Large intestine (tissue), 3 donors: Measurements from ENCODE around the gene CISH. TPM values are rescaled to one million over a fixed set of nuclear protein-coding genes. Genes with fewer than 3 reads are reported as not detected.

ENCODE experiments used
- DNase-seq, 2 donors: peaks; one replicate each; pipeline versions ENCODE4 v3.0.0 to v3.0.0-alpha.2; 2013
- H3K27ac ChIP-seq: one replicate; pipeline ENCODE4 v1.5.1; 2013; ENCODE audit warnings: low read length
- H3K27me3 ChIP-seq: 2 replicates; pipeline ENCODE4 v1.6.1; 2013; ENCODE audit warnings: low read length; ENCODE audit not compliant: control insufficient read depth, insufficient read depth
- H3K36me3 ChIP-seq: 2 replicates; pipeline ENCODE4 v1.6.1; 2013; ENCODE audit warnings: low read length; ENCODE audit not compliant: control insufficient read depth, insufficient read depth
- H3K4me1 ChIP-seq: one replicate; pipeline ENCODE4 v1.6.1; 2013; ENCODE audit warnings: low read length; ENCODE audit not compliant: control insufficient read depth, insufficient read depth
- H3K4me3 ChIP-seq: one replicate; pipeline ENCODE4 v1.5.1; 2013; ENCODE audit warnings: low read length
- H3K9me3 ChIP-seq: one replicate; pipeline ENCODE4 v1.6.1; 2013; ENCODE audit warnings: mild to moderate bottlenecking, low read depth, low read length, moderate library complexity; ENCODE audit not compliant: control insufficient read depth
- WGBS: methylation state at CpG from one replicate; pipeline ENCODE4 v1.1.5; 2013; ENCODE audit warnings: low lambda C conversion rate; ENCODE audit not compliant: insufficient coverage; 5-methylcytosine and 5-hydroxymethylcytosine counted together
- polyA plus RNA-seq: library from polyadenylated mRNA; unstranded; fragments of 120-200 nt; gene quantifications from one replicate; pipeline ENCODE4 v1.2.1, GENCODE V29; 2013

CISH gene
- polyA plus RNA-seq, 1 donor = 47.8 TPM

- WGBS = no CpG with 5 or more reads among the region's 3 CpGs
- H3K4me3 ChIP-seq = no peak overlapping the region
- H3K27me3 ChIP-seq = no peaks in the 10 kb centered on the region
- no peaks in the 10 kb centered on the region for H3K9me3 ChIP-seq
- no peak for DNase-seq
- no peak overlapping the region for H3K27ac ChIP-seq
- H3K4me1 ChIP-seq = no peaks in the 10 kb centered on the region
- peaks cover 7% of the 10 kb centered on the region for H3K36me3 ChIP-seq
These were observed 42.5 kb upstream of the CISH start for GRCh38 chr3:50653937-50654595.

GRCh38 chr3:50652709-50653108, 41.1 kb upstream of the CISH start:
- Histone ChIP-seq H3K4me1 (no peaks in the 10 kb centered on the region), H3K4me3 (no peak overlapping the region), H3K27me3 (no peaks in the 10 kb centered on the region), H3K27ac (no peak overlapping the region), H3K9me3 (no peaks in the 10 kb centered on the region), H3K36me3 (peaks cover 20% of the 10 kb centered on the region)
- no CpG with 5 or more reads among the region's 2 CpGs for WGBS
- DNase-seq = peak; percentile 18 to 35

- H3K9me3 ChIP-seq = no peaks in the 10 kb centered on the region
- H3K4me3 ChIP-seq = no peak overlapping the region
- no peaks in the 10 kb centered on the region for H3K27me3 ChIP-seq
- no peak for DNase-seq
- no peaks in the 10 kb centered on the region for H3K4me1 ChIP-seq
- H3K36me3 ChIP-seq = peaks cover 27% of the 10 kb centered on the region
- no peak overlapping the region for H3K27ac ChIP-seq
- WGBS = no CpG with 5 or more reads among the region's 7 CpGs
These were observed 40.5 kb upstream of the CISH start for GRCh38 chr3:50651920-50652529.

DNA sequence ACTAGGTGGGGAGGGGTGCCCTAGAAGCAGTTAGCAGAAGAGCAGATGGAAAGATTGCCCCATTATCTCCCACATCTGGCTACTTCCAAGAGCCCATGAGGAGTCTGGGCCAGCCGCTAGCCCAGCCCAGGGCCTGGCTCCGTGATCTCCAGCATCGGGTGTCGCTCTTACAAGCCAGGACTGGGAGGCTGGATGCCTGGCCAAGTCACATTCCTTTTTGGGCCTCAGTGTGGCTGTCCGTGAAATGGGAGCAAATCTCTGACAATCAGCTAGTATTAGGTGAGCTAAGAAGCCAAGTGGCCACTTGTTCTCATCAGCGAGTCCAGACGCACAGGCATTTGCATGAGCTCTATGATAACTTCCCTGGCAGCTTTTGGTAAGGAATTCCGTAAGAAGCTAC, 39.9 kb upstream of the CISH start:
- no peak overlapping the region for H3K27ac ChIP-seq
- H3K4me1 ChIP-seq = no peaks in the 10 kb centered on the region
- H3K36me3 ChIP-seq = peaks cover 32% of the 10 kb centered on the region
- no peaks in the 10 kb centered on the region for H3K27me3 ChIP-seq
- H3K4me3 ChIP-seq = no peak overlapping the region
- no peak for DNase-seq
- H3K9me3 ChIP-seq = no peaks in the 10 kb centered on the region
- no CpG with 5 or more reads among the region's 8 CpGs for WGBS

DNA sequence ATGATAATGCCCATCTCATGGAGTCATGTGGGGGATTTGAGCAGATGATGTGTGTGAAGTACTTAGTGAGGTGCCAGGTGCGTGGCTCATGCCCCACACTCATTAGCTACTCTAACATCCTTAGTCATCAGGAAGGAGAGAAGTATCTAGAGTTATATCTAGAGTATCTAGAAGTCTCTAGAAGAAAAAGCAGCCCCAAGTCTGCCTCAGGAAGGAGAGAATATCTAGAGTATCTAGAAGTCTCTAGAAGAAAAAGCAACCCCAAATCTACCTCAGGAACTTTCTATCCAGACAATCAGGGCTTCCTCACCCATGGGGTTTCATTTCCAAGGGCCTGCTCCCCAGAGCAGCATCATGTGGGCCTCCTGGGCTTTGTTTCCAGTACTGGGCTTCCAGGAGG, 38.4 kb upstream of the CISH start:
- no peak overlapping the region for H3K4me3 ChIP-seq
- no peaks in the 10 kb centered on the region for H3K27me3 ChIP-seq
- WGBS = no CpG with 5 or more reads among the region's 1 CpG
- no peaks in the 10 kb centered on the region for H3K4me1 ChIP-seq
- H3K27ac ChIP-seq = no peak overlapping the region
- peaks cover 45% of the 10 kb centered on the region for H3K36me3 ChIP-seq
- H3K9me3 ChIP-seq = no peaks in the 10 kb centered on the region
- DNase-seq = no peak

DNA sequence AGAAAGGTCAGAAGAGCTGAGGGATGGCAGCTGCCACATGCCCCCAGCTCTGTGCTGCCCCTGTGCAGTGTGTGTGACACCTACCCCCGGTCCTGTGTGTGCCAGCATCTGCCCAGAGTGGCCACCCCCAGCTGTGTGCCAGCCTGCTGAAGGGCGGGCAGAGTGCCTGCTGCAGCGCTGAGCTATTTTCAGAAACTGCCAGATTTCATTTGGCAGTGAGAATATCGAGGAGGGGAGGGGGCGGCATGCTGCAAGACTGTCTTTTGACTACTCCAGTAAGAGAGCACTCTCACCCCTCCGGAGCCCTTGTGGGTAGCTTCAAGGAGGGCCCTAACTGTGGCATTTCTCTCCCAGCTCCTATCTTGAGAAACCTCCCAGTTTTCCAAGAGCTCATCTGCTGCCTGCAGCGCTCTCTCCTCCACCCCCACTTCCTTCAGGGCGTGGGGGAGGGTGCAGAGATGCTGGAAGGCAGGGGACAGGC, 37.9 kb upstream of the CISH start:
- Histone ChIP-seq H3K36me3 (peaks cover 50% of the 10 kb centered on the region), H3K4me3 (no peak overlapping the region), H3K27me3 (no peaks in the 10 kb centered on the region), H3K4me1 (no peaks in the 10 kb centered on the region), H3K27ac (no peak overlapping the region), H3K9me3 (no peaks in the 10 kb centered on the region)
- WGBS = no CpG with 5 or more reads among the region's 8 CpGs
- no peak for DNase-seq

GRCh38 chr3:50648944-50649343, 37.4 kb upstream of the CISH start:
- no CpG with 5 or more reads among the region's 2 CpGs for WGBS
- DNase-seq = no peak
- Histone ChIP-seq H3K36me3 (peaks cover 56% of the 10 kb centered on the region), H3K27ac (no peak overlapping the region), H3K27me3 (no peaks in the 10 kb centered on the region), H3K4me3 (no peak overlapping the region), H3K9me3 (no peaks in the 10 kb centered on the region), H3K4me1 (no peaks in the 10 kb centered on the region)

- WGBS = no CpG with 5 or more reads among the region's 6 CpGs
- no peaks in the 10 kb centered on the region for H3K9me3 ChIP-seq
- H3K36me3 ChIP-seq = peaks cover 62% of the 10 kb centered on the region
- H3K4me1 ChIP-seq = no peaks in the 10 kb centered on the region
- no peak for DNase-seq
- no peak overlapping the region for H3K27ac ChIP-seq
- H3K27me3 ChIP-seq = no peaks in the 10 kb centered on the region
- H3K4me3 ChIP-seq = no peak overlapping the region
These were observed 36.7 kb upstream of the CISH start for GRCh38 chr3:50648313-50648712.

DNA sequence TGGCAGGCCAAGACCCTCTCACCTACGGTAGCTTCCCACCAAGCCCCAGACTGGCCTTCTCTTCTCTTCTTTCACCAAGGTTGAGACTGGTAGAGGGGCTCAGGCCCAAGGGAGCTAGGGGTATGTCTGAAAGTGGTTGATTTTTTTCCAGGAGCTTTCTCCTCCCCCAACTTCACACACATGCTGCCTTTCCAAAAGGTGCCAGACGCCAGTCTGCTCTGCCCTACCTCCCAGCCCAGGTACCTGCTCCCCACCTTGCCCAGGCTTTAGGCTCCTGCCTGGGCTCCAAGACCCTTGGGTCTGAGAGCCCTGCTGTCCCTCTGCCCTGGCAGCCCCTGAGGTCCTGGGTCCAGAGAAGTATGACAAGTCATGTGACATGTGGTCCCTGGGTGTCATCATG, 33.8 kb upstream of the CISH start:
- Histone ChIP-seq H3K27ac (no peak overlapping the region), H3K4me1 (no peaks in the 10 kb centered on the region), H3K27me3 (no peaks in the 10 kb centered on the region), H3K4me3 (no peak overlapping the region), H3K36me3 (peaks cover 90% of the 10 kb centered on the region), H3K9me3 (no peaks in the 10 kb centered on the region)
- no CpG with 5 or more reads among the region's 2 CpGs for WGBS
- no peak for DNase-seq

GRCh38 chr3:50644561-50644960, 33.0 kb upstream of the CISH start:
- Histone ChIP-seq H3K4me3 (no peak overlapping the region), H3K27me3 (no peaks in the 10 kb centered on the region), H3K4me1 (no peaks in the 10 kb centered on the region), H3K9me3 (no peaks in the 10 kb centered on the region), H3K27ac (no peak overlapping the region), H3K36me3 (peaks cover 94% of the 10 kb centered on the region)
- no peak for DNase-seq
- WGBS = no CpG with 5 or more reads among the region's 7 CpGs

DNA sequence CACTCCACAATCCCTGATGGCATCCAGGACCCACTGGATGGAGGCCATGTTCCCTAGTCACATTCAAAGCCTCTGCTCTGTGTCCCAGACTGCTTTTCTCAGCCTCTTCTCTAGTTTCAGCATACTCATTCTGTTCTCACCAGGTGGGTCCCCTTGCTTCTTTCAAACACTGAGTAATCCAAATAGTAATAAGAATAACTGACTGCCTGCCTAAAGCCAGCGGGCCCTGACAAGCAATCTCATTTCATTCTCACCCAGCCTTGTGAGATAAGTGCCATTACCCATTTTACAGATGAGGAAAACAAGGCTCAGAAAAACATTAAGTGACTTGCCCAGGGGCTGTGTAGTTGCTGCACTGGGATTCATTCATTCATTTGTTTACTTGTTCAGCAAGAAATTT, 30.8 kb upstream of the CISH start:
- no CpG with 5 or more reads among the region's 1 CpG for WGBS
- Histone ChIP-seq H3K27ac (no peak overlapping the region), H3K4me1 (no peaks in the 10 kb centered on the region), H3K27me3 (no peaks in the 10 kb centered on the region), H3K4me3 (no peak overlapping the region), H3K36me3 (peaks cover 74% of the 10 kb centered on the region), H3K9me3 (no peaks in the 10 kb centered on the region)
- DNase-seq = no peak
